K562 (cell line): ENCODE results near the gene SLC12A6. TPM values are rescaled to one million over a fixed set of nuclear protein-coding genes. Genes with fewer than 3 reads are reported as not detected.

ENCODE experiments used
- ADNP ChIP-seq: fragments of 200-800 bp; sonication (Bioruptor generic); IDR thresholded peaks from 2 replicates; pipeline ENCODE4 v1.6.1; 2016; ENCODE audit warnings: missing genetic modification characterization, missing compliant biosample characterization
- E2F5 ChIP-seq: sonication (generic); formaldehyde crosslinking; IDR thresholded peaks from 2 replicates; pipeline ENCODE4 v1.8.0; 2022; ENCODE audit warnings: mild to moderate bottlenecking, missing genetic modification reagents
- GABPA ChIP-seq: fragments of 200-800 bp; sonication (Bioruptor generic); conservative IDR thresholded peaks from 2 replicates; pipeline ENCODE4 v1.6.1; 2016; ENCODE audit warnings: low read depth, missing genetic modification characterization, missing compliant biosample characterization
- MAX ChIP-seq: sonication (generic); formaldehyde crosslinking; IDR thresholded peaks from 2 replicates; pipeline ENCODE4 v1.9.0; 2022; ENCODE audit warnings: mild to moderate bottlenecking, missing genetic modification reagents
- MYC ChIP-seq, 2 experiments: fragments of 250-450 bp in 1 of 2; sonication (Bioruptor Pico) in 1 of 2; IDR thresholded peaks; 2 replicates each; pipeline versions ENCODE4 v1.5.1 to v1.6.1; 2012 to 2021; ENCODE audit warnings: low read depth in 2 of 2, borderline replicate concordance in 1 of 2, improper control_type of control experiment in 1 of 2, low read length in 1 of 2, mild to moderate bottlenecking in 1 of 2, moderate library complexity in 1 of 2
- NCOA2 ChIP-seq, 2 experiments: fragments of 450-650 bp; IDR thresholded peaks; 2 replicates each; pipeline ENCODE4 v1.6.1; 2018; ENCODE audit warnings: mild to moderate bottlenecking in 2 of 2, moderate library complexity in 1 of 2; ENCODE audit not compliant: partially characterized antibody in 2 of 2
- NR1H2 ChIP-seq: sonication (generic); formaldehyde crosslinking; IDR thresholded peaks from 2 replicates; pipeline ENCODE4 v1.4.0; 2020; ENCODE audit warnings: mild to moderate bottlenecking, missing genetic modification reagents
- POLR2B ChIP-seq: fragments of 450-650 bp; IDR thresholded peaks from 2 replicates; pipeline ENCODE4 v1.6.1; 2018; ENCODE audit warnings: low read depth; ENCODE audit not compliant: partially characterized antibody
- PYGO2 ChIP-seq: fragments of 450-650 bp; IDR thresholded peaks from 2 replicates; pipeline ENCODE4 v1.6.1; 2016; ENCODE audit warnings: mild to moderate bottlenecking, missing genetic modification characterization, moderate library complexity, missing compliant biosample characterization
- RCOR1 ChIP-seq, 2 experiments: IDR thresholded peaks; 2 replicates each; pipeline ENCODE4 v1.6.1; 2012; ENCODE audit warnings: low read depth in 2 of 2, low read length in 2 of 2, borderline replicate concordance in 1 of 2, improper control_type of control experiment in 1 of 2
- TAL1 ChIP-seq: fragments of 450-650 bp; IDR thresholded peaks from 2 replicates; pipeline ENCODE4 v1.6.1; 2016; ENCODE audit warnings: mild to moderate bottlenecking
- ZBTB49 ChIP-seq: sonication (generic); formaldehyde crosslinking; IDR thresholded peaks from 2 replicates; pipeline ENCODE4 v1.8.0; 2022; ENCODE audit warnings: missing genetic modification reagents, mild to moderate bottlenecking, borderline replicate concordance
- polyA plus RNA-seq, 8 experiments: library from polyadenylated mRNA; depleted of rRNA in 4 of 8; stranded (reverse) in 5 of 8; unstranded in 3 of 8; fragments of >200 nt; fragmentation: Nextera tagmentation in 2 of 8; fragmentation: Illumina TruSeq in 1 of 8; extraction: Ambion mirVana in 2 of 8; extraction: Trizol in 1 of 8; gene quantifications; 2 replicates each; pipeline versions ENCODE4 v1.2.1 to v1.2.3, GENCODE V29; 2011 to 2014; ENCODE audit warnings: inconsistent platforms in 1 of 8, missing spikeins in 1 of 8
- total RNA-seq, 7 experiments: library from RNA; depleted of rRNA in 6 of 7; stranded (reverse); fragments of >200 nt in 6 of 7; fragmentation: Illumina TruSeq in 2 of 7; extraction: Trizol in 2 of 7; gene quantifications; 2 replicates each; pipeline versions ENCODE4 v1.2.1 to v1.2.3, GENCODE V29; 2011 to 2021; ENCODE audit warnings: low replicate concordance in 1 of 7

Gene SLC12A6
- total and polyA plus RNA-seq, 9 of the 15 experiments (the other 6 are each of a cell fraction or from before 2014, with no cell fraction given): 1.4 to 16.4 (median 6.7) TPM

DNA sequence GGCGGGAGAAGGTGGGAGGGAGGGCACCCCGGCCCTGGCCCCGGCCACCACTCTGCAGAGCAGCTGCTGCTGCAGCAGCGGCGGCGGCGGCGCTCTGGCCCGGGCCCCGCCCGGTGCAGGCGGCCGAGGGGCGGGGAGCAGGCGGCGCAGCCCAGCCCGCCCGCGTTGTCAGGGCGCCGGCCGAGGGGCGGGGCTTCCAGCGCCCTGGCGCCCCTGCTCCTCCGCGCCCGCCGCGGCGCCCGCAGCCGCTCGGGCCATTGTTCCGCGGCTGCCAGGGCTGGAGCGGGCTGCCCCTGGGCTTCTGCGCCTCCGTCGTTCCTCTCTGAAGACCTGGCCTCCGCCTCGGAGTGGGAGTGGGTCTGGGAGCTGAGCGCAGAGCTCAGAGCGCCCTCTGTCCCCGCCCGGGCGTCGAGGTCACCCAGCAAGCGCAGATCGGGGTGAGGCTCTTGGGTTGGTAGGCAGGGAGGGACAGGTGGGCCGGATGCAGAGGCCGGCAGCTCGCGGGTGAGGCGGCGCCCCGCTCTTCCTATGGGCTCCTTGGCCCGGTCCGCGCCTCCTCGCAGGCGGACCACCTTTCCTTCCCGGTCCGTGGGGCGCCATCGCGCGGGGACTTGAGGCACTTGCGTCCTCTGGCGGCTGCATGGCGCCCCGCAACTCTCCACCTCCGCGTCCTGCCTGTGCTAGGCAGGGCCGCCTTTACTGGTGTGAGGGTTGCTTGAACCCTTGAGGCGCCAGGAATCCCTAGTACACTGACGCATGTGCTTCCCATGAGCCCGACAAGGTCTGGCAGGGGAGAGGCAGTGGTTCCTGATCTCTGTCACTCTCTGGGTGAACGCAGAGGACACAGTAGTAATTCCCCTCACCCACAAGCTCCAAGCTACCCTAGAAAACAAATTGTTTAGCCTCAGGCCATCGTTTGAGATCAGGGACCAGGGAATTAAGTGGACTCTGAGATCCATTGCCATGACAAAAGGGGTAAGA lies 29.8 kb upstream of the SLC12A6 start, which contains the start of gene LPCAT4 (continued):
- TF ChIP-seq POLR2B (peak; percentile 49), E2F5 (no peak), GABPA (tag) (peak; percentile 56), TAL1 (no peak), PYGO2 (no peak), MYC (IDR thresholded peaks at IDR 0.05; ENCODE audit: low read depth, low read length) (peak; percentile 87), MYC (CRISPR knock-in tag; IDR thresholded peaks at IDR 0.05; ENCODE audit: borderline replicate concordance, low read depth) (peak; percentile 82; the same call in 1 of the 2 replicates), NR1H2 (no peak), ADNP (tag) (no peak), NCOA2 (IDR thresholded peaks at IDR 0.05; ENCODE audit: partially characterized antibody in 2 of 2) (no peak), ZBTB49 (CRISPR knock-in tag) (0 out of 2 replicates have a peak, but pooled peaks have one; percentile 29), MAX (CRISPR knock-in tag) (peak; percentile 89), RCOR1 (IDR thresholded peaks at IDR 0.05; ENCODE audit: borderline replicate concordance in 1 of 2, low read depth in 2 of 2, low read length in 2 of 2) (peak in 1 of 2 experiments; percentile 55; a peak in 2 of 4 replicates)
